ENCODE data around the gene PCP4L1.

DNA sequence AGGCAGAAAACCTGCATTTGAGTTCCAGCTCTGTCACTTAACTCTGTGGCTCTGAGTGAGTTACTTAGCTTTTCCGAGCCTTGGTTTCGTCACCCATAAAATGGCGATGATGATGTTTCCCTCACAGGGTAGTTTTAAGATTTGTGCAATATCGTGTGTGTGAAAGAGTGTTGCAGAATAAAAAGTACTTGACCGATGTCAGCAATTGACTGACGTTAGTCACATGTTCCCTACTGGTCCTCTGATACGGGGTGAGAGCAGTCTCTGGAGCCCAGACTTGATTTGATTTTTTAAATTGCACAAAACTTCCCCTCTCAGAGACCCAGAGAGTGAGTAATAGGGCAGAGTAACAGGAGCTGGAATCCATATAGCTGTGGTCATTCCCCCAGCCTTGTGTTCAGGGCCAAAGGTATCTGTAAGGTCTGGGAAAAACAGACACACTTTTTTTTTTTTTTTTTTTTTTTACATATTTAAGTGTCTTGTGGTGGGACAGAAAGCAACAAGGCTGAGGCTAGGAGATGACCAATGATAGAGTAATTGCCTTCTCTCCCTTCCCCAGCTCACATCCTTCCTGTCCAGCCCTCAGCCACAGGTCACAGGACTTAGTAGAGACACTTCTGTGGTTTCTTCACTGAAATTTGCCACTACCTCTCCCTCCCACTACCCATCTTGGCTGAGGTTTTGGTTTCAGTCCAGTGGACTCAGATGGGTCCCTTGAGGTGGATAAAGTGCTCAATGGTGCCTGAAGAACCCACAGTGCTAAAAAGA is 41.4 kb upstream of the PCP4L1 start:
- TF ChIP-seq, protein P1, sequence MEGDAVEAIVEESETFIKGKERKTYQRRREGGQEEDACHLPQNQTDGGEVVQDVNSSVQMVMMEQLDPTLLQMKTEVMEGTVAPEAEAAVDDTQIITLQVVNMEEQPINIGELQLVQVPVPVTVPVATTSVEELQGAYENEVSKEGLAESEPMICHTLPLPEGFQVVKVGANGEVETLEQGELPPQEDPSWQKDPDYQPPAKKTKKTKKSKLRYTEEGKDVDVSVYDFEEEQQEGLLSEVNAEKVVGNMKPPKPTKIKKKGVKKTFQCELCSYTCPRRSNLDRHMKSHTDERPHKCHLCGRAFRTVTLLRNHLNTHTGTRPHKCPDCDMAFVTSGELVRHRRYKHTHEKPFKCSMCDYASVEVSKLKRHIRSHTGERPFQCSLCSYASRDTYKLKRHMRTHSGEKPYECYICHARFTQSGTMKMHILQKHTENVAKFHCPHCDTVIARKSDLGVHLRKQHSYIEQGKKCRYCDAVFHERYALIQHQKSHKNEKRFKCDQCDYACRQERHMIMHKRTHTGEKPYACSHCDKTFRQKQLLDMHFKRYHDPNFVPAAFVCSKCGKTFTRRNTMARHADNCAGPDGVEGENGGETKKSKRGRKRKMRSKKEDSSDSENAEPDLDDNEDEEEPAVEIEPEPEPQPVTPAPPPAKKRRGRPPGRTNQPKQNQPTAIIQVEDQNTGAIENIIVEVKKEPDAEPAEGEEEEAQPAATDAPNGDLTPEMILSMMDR (conservative IDR thresholded peaks at IDR 0.05) = no peak
- no peak for TF ChIP-seq EZH2 (IDR thresholded peaks at IDR 0.05; ENCODE audit: low read depth)

Measured in PC-9 (cell line).